Hippocampal formation (tissue), 2 donors: ENCODE measurements around the gene OSBPL7.

Experiments used
- DNase-seq, 2 donors: peaks; one replicate each; lab custom pipeline; 2025; lab: John Stamatoyannopoulos, UW

The OSBPL7 gene

DNA sequence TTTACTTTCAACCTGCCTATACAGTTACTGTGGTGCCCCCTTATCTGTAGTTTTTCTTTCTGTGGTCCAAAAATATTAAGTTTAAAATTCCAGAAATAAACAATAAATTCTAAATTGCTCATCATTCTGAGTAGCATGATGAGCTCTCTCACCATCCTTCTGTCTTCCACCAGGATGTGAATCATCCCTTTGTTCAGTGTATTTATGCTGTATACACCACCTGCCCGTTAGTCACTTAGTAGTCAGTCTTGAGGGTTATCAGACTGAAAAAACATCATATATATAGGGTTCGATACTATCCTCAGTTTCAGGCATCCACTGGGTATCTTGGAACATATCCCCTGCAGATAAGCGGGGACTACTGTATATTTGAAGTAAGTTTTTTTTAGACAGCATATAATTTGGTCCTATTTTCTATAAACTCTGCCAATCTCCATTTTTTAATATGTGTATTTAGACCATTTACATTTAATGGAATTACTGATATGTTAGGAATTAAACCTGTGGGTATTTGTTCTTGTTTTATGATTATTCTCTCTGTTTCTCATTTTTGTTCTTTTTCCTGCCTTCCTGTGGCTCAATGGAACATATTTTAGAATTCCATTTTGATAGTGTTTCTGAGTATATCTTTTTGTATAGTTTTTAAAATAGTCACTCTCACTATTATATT, 57.5 kb downstream of the OSBPL7 start:
- DNase-seq, result no peak

DNA sequence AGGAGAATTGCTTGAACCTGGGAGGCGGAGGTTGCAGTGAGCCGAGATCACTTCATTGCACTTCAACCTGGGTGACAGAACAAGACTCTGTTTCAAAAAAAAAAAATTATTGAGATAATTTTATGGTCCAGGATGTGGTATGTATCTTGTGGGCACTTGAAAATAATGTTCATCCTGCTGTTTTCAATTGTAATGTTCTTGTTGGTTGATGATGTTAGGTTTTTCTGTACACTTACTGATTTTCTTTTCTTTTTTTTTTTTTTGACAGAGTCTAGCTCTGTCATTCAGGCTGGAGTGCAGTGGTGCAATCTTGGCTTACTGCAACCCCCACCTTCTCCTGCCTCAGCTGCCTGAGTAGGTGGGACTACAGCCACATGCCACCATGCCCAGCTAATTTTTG, 58.9 kb downstream of the OSBPL7 start:
- DNase-seq, result no peak

DNA sequence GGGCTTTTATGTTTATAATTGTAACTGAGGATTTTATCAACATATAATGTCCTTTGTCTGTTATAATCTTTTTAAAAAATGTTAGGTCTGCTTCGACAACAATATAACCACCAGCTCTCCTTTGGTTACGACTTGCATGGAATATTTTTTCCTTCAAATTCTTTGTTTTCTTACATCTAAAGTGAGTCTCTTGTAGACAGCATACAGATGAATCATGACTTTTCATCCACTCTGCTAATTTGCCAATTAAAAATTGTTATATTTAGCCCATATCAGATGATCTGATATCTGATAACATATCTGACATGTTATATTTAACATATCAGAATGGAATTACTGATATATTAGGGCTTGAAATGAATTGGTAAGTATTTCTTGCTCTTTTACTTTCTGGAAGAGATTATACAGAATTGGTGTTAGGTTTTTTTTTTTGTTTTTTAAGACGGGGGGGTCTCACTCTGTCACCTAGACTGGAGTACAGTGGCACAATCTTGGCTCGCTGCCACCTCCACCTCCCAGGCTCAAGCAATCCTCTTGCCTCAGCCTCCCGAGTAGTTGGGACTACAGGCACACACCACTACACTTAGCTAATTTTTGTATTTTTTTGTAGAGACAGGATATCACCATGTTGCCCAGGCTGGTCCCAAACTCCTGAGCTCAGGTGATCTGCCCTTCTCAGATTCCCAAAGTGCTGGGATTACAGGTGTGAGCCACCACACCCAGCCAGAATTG, 61.0 kb downstream of the OSBPL7 start:
- DNase-seq, result no peak

DNA sequence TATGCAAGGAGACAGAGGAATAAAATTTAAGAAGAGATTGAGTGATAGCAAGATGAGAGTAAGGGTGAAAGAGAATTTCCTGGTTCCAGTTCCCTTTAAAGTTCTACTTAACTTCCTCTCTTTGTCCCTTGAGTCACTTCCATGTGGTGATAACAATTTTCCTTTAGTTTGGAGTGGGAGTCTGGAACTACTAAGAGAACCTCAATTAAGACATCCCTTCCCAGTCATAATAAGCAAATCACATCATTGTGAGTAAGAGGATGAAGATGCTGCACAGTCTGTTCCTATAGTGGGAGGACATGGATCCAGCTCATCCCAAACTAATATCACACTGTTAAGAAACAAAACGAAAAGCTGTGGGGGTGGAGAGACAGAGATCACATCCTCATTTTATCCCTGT, 64.2 kb downstream of the OSBPL7 start:
- no peak for DNase-seq
